MG63 (cell line): ENCODE data around the gene CEP89. TPM values are rescaled to one million over a fixed set of nuclear protein-coding genes. Genes with fewer than 3 reads are reported as not detected.
"Not testable (repeated sequence)": the region's sequence is repeated elsewhere in the genome, so short reads cannot be mapped to it uniquely, and the experiment has no call there.

Experiments used
- DNase-seq: peaks from one replicate; pipeline ENCODE4 v3.0.0-alpha.2; 2020
- H3K27me3 ChIP-seq: fragments of 250-450 bp; sonication (Bioruptor Pico); 2 replicates; pipeline ENCODE4 v1.5.1; 2020; ENCODE audit warnings: mild to moderate bottlenecking, moderate library complexity
- H3K36me3 ChIP-seq: fragments of 250-450 bp; sonication (Bioruptor Pico); 2 replicates; pipeline ENCODE4 v1.5.1; 2020; ENCODE audit warnings: mild to moderate bottlenecking, moderate library complexity
- H3K4me3 ChIP-seq: fragments of 250-450 bp; sonication (Bioruptor Pico); 2 replicates; pipeline ENCODE4 v1.5.1; 2020; ENCODE audit warnings: mild to moderate bottlenecking, moderate library complexity
- H3K9me3 ChIP-seq: fragments of 250-450 bp; sonication (Bioruptor Pico); 2 replicates; pipeline ENCODE4 v1.5.1; 2020; ENCODE audit warnings: mild to moderate bottlenecking, moderate library complexity
- total RNA-seq: library from RNA; depleted of rRNA; stranded (reverse); fragments of >200 nt; shearing (Covaris generic); gene quantifications from 2 replicates; pipeline ENCODE4 v1.2.3, GENCODE V29; 2014; ENCODE audit warnings: low replicate concordance

Gene CEP89
- total RNA-seq, 1 experiment from 2014 or later: 26.9 TPM

DNA sequence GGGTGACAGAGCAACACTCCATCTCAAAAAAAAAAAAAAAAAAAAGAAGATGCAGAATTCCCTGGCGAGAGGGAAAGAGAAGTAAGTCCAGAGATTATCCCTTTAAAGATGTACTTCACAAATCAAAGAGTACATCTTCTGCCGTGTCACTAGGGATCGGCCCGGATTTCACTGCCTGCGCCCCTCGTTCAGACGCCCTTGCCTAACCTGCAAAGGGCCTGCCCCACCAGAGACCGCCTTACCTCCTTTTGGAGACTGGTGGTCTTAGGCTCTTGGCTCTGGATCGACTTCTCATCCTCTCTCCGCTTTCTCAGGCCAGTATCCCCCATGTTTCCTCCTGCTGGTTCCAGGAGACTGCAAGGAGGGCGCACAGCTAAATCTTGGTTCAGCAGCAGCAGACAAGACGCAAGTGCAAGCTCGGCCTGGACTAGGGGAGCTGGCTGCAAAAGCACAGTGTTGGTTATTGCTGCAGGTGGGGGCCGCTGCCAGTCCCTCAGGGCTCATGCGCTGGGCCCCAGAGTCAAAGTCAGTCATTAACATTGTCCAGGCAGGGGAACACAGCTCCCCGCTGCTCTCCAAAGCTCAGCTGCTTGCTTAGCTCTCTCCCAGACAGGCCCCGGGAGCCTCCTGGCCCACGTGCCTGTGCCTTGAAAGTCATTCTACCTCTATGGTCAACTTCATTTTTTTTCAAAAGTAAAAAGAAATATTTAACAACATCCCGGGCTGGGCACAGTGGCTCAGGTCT lies 103.4 kb downstream of the CEP89 start:
- DNase-seq: no peak
- no peak overlapping the region for H3K4me3 ChIP-seq

DNA sequence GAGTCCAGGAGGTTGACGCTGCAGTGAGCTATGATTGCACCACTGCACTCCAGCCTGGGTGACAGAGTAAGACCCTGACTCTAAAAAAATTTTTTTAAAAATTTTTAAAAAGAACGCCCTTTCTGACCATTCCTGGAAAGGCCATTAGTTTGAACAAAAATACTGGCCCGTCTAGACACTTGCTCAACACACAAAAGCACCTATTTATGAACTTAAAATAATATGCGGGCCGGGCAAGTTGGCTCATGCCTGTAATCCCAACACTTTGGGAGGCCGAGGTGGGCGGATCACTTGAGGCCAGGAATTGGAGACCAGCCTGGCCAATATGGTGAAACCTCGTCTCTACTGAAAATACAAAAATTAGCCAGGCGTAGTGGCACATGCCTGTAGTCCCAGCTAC lies 104.3 kb downstream of the CEP89 start:
- not testable (repeated sequence) for DNase-seq, H3K9me3 ChIP-seq, H3K27me3 ChIP-seq, H3K36me3 ChIP-seq, H3K4me3 ChIP-seq

More for the DNA sequence above, 103.4 kb downstream of the CEP89 start:
- H3K36me3 ChIP-seq: no peaks in the 10 kb centered on the region
- H3K27me3 ChIP-seq: no peaks in the 10 kb centered on the region
- no peaks in the 10 kb centered on the region for H3K9me3 ChIP-seq

GRCh38 chr19:32866564-32867265 lies 105.0 kb downstream of the CEP89 start:
- DNase-seq: no peak
- H3K4me3 ChIP-seq: no peak overlapping the region
- no peaks in the 10 kb centered on the region for H3K36me3 ChIP-seq
- no peaks in the 10 kb centered on the region for H3K9me3 ChIP-seq
- no peaks in the 10 kb centered on the region for H3K27me3 ChIP-seq

DNA sequence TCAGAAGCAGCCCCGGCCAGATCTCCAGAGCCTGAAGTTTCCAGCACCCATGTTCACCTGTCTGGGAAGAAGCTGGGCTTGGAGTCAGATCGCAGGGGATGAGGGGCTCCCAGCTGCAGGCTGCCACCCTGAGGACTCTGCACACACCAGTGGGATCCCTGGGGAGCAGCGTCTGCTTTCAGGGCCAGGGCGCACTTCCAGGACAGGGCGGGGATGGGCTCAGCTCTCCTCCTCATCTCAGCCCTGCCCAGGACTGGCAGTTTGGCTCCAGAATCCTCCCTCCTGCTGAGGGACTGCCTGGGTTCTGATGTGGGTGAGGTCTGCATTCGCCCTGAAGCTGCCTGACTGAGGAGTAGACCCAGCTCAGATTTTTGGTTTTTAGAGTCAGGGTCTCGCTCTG lies 105.7 kb downstream of the CEP89 start:
- H3K27me3 ChIP-seq: no peaks in the 10 kb centered on the region
- no peaks in the 10 kb centered on the region for H3K36me3 ChIP-seq
- no peak overlapping the region for H3K4me3 ChIP-seq
- DNase-seq: peak; percentile 13
- H3K9me3 ChIP-seq: no peaks in the 10 kb centered on the region

- Histone ChIP-seq H3K36me3 (no peaks in the 10 kb centered on the region), H3K27me3 (no peaks in the 10 kb centered on the region), H3K4me3 (no peak overlapping the region), H3K9me3 (no peaks in the 10 kb centered on the region)
- no peak for DNase-seq
These were observed 106.4 kb downstream of the CEP89 start for GRCh38 chr19:32865326-32865725.

GRCh38 chr19:32864318-32865007 lies 107.3 kb downstream of the CEP89 start:
- no peaks in the 10 kb centered on the region for H3K9me3 ChIP-seq
- H3K36me3 ChIP-seq: no peaks in the 10 kb centered on the region
- no peak for DNase-seq
- H3K27me3 ChIP-seq: no peaks in the 10 kb centered on the region
- H3K4me3 ChIP-seq: no peak overlapping the region

DNA sequence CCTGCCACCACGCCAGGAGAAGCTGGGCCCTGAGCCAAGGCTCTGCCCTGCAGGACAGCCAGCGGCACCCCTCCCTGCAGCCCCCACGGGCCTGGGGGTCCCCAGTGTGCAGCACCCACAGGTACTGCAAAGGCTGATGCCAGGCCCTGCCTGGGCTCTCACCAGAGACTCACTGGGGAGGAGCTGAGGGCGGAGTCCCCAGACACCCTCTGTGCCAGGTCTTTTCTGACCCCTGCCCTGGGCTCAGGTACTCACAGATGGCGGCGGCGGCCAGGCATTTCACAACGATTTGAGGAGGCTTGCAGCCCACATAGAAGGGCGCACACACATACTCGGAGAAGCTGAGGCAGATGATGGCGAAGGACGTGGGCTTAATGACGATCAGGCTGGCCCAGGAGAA lies 107.9 kb downstream of the CEP89 start:
- no peaks in the 10 kb centered on the region for H3K27me3 ChIP-seq
- H3K36me3 ChIP-seq: no peaks in the 10 kb centered on the region
- H3K4me3 ChIP-seq: no peak overlapping the region
- no peaks in the 10 kb centered on the region for H3K9me3 ChIP-seq
- DNase-seq: no peak

GRCh38 chr19:32863301-32863700 lies 108.5 kb downstream of the CEP89 start:
- Histone ChIP-seq H3K36me3 (no peaks in the 10 kb centered on the region), H3K27me3 (no peaks in the 10 kb centered on the region), H3K9me3 (no peaks in the 10 kb centered on the region), H3K4me3 (no peak overlapping the region)
- no peak for DNase-seq

GRCh38 chr19:32862741-32863140 lies 109.0 kb downstream of the CEP89 start:
- H3K9me3 ChIP-seq: no peaks in the 10 kb centered on the region
- no peak overlapping the region for H3K4me3 ChIP-seq
- no peaks in the 10 kb centered on the region for H3K36me3 ChIP-seq
- no peaks in the 10 kb centered on the region for H3K27me3 ChIP-seq
- DNase-seq: no peak

DNA sequence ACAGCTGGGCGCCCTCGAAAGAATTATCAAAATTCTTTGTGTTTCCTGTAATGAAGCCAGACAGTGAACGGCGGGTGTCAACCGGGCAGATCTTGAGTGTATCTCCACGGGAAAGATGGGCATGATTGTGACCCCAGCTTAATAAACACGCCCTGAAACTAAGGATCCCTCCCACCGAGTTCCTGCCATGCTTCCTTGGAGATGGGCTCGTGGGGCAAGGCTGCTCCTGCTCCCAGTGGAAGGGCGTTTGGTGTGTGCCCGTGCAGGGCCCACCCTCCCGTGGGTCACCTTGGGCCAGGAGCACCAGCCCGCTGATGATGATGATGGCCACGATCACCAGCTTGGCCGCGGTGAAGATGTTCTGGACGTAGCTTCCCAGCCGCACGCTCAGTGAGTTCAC lies 109.6 kb downstream of the CEP89 start:
- Histone ChIP-seq H3K27me3 (no peaks in the 10 kb centered on the region), H3K36me3 (no peaks in the 10 kb centered on the region), H3K9me3 (no peaks in the 10 kb centered on the region), H3K4me3 (no peak overlapping the region)
- DNase-seq: no peak

GRCh38 chr19:32861596-32861995 lies 110.2 kb downstream of the CEP89 start:
- H3K27me3 ChIP-seq: no peaks in the 10 kb centered on the region
- no peak for DNase-seq
- no peak overlapping the region for H3K4me3 ChIP-seq
- H3K36me3 ChIP-seq: no peaks in the 10 kb centered on the region
- no peaks in the 10 kb centered on the region for H3K9me3 ChIP-seq

GRCh38 chr19:32859591-32859990 lies 112.2 kb downstream of the CEP89 start:
- no peak overlapping the region for H3K4me3 ChIP-seq
- no peaks in the 10 kb centered on the region for H3K9me3 ChIP-seq
- no peak for DNase-seq
- no peaks in the 10 kb centered on the region for H3K36me3 ChIP-seq
- no peaks in the 10 kb centered on the region for H3K27me3 ChIP-seq

DNA sequence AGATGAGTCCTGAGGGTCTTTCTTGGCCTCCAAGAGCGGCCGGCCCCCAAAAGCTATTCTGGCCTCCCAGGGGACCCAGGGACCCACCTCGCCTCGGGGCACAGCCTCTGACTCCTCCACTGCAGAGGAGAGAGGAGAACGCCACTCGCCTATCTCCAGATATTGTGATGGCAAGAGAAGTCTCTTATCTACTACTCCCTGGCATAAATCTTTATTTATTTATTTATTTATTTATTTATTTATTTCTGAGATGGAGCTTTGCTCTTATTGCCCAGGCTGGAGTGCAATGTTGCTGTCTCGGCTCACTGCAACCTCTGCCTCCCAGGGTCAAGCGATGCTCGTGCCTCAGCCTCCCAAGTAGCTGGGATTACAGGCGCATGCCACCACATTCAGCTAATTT lies 113.2 kb downstream of the CEP89 start:
- H3K9me3 ChIP-seq: no peaks in the 10 kb centered on the region
- no peak overlapping the region for H3K4me3 ChIP-seq
- no peak for DNase-seq
- H3K27me3 ChIP-seq: no peaks in the 10 kb centered on the region
- no peaks in the 10 kb centered on the region for H3K36me3 ChIP-seq

GRCh38 chr19:32858155-32858554 lies 113.6 kb downstream of the CEP89 start:
- no peaks in the 10 kb centered on the region for H3K9me3 ChIP-seq
- H3K36me3 ChIP-seq: no peaks in the 10 kb centered on the region
- no peak for DNase-seq
- H3K4me3 ChIP-seq: no peak overlapping the region
- H3K27me3 ChIP-seq: no peaks in the 10 kb centered on the region

DNA sequence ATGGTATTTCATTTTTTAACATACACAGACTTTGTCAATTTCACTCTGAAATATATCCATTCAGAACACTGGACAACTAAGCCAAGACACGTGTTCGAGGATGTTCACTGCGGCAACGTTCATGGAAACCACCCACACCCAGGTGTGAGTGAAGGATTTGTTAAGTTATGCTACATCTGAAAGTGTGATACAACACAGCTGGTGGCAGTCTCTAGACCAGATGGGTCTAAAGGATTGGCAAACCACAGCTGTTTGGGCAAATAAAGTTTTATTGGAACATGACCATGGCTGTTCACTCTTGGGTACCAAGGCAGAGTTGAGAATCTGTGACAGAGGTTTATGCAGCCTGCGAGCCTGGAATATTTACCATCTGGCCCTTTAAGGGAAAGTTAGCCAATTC lies 114.2 kb downstream of the CEP89 start:
- no peaks in the 10 kb centered on the region for H3K36me3 ChIP-seq
- no peak overlapping the region for H3K4me3 ChIP-seq
- no peaks in the 10 kb centered on the region for H3K27me3 ChIP-seq
- no peak for DNase-seq
- H3K9me3 ChIP-seq: no peaks in the 10 kb centered on the region

DNA sequence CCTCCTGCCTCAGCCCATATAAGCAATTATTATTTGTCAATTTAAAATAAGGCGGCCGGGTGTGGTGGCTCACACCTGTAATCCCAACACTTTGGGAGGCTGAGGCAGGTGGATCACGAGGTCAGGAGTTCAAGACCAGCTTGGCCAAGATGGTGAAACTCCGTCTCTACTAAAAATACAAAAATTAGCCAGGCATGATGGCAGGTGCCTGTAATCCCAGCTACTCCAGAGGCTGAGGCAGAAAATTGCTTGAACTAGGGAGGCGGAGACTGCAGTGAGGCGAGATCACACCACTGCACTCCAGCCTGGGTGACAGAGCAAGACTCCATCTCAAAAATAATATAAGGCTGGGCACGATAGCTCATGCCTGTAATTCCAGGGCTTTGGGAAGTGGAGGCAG lies 114.9 kb downstream of the CEP89 start:
- DNase-seq: not testable (repeated sequence)

GRCh38 chr19:32852216-32852615 lies 119.5 kb downstream of the CEP89 start:
- H3K27me3 ChIP-seq: no peaks in the 10 kb centered on the region
- DNase-seq: no peak
- H3K9me3 ChIP-seq: no peaks in the 10 kb centered on the region
- no peak overlapping the region for H3K4me3 ChIP-seq
- no peaks in the 10 kb centered on the region for H3K36me3 ChIP-seq

More for the DNA sequence above, 114.9 kb downstream of the CEP89 start:
- not testable (repeated sequence) for H3K27me3 ChIP-seq, H3K4me3 ChIP-seq, H3K9me3 ChIP-seq, H3K36me3 ChIP-seq

DNA sequence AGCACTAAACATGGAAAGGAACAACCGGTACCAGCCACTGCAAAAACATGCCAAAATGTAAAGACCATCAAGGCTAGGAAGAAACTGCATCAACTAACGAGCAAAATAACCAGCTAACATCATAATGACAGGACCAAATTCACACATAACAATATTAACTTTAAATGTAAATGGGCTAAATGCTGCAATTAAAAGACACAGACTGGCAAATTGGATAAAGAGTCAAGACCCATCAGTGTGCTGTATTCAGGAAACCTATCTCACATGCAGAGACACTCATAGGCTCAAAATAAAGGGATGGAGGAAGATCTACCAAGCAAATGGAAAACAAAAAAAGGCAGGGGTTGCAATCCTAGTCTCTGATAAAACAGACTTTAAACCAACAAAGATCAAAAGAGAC lies 123.7 kb downstream of the CEP89 start:
- H3K36me3 ChIP-seq, H3K9me3 ChIP-seq, H3K27me3 ChIP-seq, DNase-seq, H3K4me3 ChIP-seq: not testable (repeated sequence)
